ENCODE data around the gene SCAP.

- no peak for TF ChIP-seq POLR2AphosphoS5 (IDR thresholded peaks at IDR 0.05; ENCODE audit: borderline replicate concordance, low read depth, low read length)
- no peak for TF ChIP-seq EZH2 (IDR thresholded peaks at IDR 0.05)
- TF ChIP-seq FOXP2 (optimal IDR thresholded peaks at IDR 0.05; ENCODE audit: control extremely low read depth, extremely low read length, insufficient read depth), result no peak
Observed at GRCh38 chr3:47394881-47395280, 80.9 kb downstream of the SCAP start.

Data from SK-N-MC (cell line).